LNCAP (cell line): ENCODE measurements around the gene GOLGA3.

Source experiments
- TF ChIP-seq, protein P1 (sequence below): fragments of 450-650 bp; IDR thresholded peaks from 2 replicates; pipeline ENCODE4 v1.5.1; 2017; ENCODE audit warnings: mild to moderate bottlenecking

GOLGA3 gene

DNA sequence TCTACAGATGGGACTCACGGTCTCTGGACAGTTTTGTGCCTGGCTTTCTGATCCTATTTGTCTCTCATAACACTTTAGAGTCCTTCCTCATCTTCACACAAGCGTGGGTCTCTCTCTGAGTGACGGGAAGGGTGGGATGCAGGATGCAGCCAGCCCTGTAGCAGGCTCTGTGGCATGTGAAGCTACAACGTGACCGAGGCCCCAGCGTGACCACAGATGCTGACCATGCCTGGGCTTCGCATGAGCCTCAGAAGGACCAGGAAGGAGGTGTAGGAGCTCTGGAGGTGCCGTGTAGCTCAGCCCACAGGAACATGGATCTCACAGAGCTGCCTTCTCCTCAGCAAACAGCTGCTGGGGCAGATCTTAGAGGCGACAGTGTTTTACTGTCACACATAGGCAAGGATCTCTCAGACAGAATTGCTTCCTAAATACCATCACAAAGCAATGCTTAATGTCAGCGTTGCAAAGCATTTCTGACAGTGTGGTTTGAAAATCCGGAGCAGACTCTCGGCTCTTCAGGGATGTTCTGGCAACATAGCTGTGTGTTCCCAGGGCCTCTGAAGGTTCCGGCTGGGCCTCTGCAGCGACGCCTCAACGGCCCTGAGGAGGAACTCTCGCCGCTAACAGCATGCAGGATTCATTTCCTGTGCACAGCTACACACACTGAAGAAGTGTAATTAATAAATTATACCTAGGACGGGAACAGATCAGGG, 88.9 kb downstream of the GOLGA3 start:
- TF ChIP-seq, protein P1, sequence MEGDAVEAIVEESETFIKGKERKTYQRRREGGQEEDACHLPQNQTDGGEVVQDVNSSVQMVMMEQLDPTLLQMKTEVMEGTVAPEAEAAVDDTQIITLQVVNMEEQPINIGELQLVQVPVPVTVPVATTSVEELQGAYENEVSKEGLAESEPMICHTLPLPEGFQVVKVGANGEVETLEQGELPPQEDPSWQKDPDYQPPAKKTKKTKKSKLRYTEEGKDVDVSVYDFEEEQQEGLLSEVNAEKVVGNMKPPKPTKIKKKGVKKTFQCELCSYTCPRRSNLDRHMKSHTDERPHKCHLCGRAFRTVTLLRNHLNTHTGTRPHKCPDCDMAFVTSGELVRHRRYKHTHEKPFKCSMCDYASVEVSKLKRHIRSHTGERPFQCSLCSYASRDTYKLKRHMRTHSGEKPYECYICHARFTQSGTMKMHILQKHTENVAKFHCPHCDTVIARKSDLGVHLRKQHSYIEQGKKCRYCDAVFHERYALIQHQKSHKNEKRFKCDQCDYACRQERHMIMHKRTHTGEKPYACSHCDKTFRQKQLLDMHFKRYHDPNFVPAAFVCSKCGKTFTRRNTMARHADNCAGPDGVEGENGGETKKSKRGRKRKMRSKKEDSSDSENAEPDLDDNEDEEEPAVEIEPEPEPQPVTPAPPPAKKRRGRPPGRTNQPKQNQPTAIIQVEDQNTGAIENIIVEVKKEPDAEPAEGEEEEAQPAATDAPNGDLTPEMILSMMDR, result no peak

DNA sequence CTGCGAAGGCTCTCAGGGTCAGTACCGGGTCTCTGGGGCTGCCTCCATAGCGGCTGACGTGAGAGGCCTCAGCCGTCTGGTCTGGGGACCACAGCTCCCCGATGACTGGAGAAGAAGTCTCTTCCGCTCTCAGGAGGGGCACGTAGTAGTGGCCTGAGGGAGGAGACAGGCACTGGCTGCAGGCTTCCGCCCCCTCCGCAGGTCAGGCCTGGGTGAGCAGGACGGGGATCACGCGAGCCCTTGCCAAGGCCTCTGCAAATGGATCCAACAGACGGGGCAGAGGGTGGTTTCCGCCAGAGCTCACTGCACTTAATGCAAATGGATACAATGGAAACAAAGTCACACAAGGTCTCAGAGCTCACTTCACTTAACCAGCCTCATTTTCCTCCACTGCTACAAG, 91.8 kb downstream of the GOLGA3 start:
- TF ChIP-seq, protein P1, result no peak

DNA sequence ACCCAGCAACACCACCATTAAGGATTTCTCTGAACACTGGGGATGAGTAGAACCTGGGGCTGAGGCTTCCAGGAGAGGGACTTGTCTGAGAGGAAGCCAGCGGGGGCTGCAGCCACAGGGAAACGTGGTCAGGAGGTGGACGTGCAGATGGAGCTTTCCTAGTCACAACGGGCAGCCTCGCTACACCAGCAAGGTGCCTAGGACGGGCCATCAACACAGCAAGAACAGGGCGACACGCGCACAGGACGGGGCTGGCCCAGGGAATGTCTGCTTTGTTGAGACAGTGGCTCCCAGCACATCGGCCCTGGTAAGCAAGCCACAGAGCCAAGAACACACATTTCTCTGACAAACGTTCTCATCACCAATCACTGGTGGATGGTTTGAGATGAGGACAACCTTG, 92.3 kb downstream of the GOLGA3 start:
- TF ChIP-seq, protein P1, result no peak

DNA sequence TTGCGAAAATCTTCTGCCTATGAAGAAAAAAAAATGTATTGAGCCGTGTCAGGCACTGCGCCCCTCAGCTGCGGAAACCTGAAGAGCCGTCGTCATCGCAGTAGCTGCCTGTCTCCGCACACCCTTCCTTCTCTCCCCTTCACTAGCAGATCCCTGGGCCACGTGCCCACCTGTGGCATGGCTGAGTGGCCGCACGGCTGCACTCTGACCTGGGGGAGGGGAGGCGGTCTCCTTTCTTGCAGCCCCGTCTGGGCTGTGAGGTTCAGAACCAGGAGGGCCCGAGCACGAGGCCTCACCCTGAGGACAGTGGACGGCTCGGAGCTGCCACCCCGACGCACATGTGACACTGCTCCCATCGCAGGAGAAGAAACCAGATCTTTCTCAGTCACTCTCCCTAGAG, 93.2 kb downstream of the GOLGA3 start:
- TF ChIP-seq, protein P1, result no peak

DNA sequence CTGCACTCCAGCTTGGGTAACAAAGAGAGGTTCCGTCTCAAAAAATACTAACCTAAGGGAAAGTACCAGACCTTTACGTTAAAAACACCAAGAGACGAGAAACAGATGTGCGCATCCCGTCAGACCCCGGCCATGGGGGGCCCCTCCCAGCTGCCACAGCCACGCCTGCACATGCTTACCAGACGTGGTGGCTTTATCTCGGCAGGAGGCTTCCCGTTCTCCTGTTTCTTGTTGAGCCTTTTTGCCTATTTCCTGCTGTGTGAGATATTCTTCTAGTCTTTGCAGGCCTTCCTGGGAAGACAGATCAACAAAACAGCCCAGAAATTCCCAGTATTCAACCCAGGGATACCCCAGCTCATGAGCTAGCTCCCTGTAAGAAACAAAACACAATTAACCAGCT, 94.5 kb downstream of the GOLGA3 start:
- TF ChIP-seq, protein P1, result no peak

DNA sequence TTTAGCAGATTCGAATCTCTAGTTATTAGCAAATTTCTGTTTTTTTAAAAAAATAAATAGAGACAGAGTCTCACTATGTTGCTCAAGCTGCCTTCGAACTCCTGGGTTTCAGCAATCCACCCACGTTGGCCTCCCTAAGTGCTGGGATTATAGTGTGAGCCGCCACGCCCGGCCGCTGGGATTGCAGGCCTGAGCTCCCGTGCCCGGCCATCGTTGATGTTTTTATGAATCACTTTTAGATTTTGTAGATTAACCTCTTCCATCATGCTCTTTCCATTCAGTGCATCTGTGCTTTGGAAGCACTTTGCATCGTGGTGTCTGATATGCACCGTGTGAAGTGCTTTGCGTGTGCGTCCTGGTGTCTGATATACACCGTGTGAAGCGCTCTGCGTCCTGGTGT, 97.1 kb downstream of the GOLGA3 start:
- TF ChIP-seq, protein P1, result no peak

DNA sequence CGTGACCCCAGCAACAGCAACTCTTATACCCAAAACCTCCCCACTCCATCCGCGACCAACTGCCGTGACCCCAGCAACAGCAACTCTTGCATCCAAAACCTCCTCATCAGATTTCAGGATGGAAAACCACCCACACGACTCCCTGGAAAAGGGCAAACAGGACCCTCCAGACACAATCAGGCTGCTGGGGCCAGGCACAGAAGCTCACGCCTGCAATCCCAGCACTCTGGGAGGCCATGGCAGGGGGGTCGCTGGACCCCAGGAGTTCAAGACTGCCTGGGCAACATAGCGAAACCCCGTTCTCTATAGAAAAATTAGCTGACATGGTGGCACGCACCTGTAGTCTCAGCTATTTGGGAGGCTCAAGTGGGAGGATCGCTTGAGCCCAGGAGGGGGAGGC, 98.3 kb downstream of the GOLGA3 start:
- TF ChIP-seq, protein P1, result no peak
